Measurements from ENCODE around the gene SERPINC1.
"Not testable (repeated sequence)": the region's sequence is repeated elsewhere in the genome, so short reads cannot be mapped to it uniquely, and the experiment has no call there.

SERPINC1 gene

DNA sequence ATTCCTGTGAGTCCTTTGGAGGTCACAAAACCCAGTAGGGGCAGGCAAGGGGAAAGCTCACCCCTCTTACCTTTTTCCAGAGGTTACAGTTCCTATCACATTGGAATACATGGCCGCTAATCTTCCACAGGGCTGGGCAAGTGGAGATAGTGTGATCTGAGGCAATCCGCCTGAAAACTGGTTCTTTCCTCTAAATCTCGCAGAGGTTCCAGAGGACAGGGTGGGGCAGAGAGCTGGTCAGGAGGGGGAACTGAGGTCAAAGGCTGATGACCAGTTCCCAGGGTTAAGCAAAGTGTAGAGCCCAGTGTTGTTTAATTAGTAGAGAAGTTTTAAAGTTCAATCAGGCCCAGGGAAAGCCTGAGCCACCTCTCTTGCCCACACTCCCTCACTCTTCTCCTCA lies at the start of gene SERPINC1:
Gene SERPINC1, minus strand, starts transcription at position 179 of the 400 bp plus-strand sequence. Its CDS starts 68 bp downstream, at position 111.
- DNase-seq, result no peak

GRCh38 chr1:173965896-173966295 lies 48.8 kb upstream of the SERPINC1 start:
- not testable (repeated sequence) for DNase-seq

DNA sequence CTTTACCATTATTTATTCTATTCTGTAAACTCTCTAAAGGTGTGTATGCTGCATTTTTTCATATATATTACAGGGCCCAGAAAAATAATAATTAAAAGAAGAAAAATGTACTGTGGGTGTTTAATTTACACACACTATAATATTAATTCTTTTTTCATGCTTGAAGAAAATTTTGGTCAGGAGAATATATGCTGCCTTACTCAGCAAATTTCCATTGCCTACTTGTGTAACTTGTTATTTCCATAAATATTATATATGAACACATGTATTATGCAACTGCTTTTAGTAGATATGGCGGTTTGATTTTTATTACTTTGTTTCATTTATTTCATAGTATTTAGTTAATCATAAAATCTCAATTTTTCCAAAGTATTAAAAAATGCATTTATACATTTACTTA lies 46.4 kb upstream of the SERPINC1 start:
- DNase-seq, result no peak

GRCh38 chr1:173960625-173961024 lies 43.5 kb upstream of the SERPINC1 start:
- DNase-seq, result no peak

DNA sequence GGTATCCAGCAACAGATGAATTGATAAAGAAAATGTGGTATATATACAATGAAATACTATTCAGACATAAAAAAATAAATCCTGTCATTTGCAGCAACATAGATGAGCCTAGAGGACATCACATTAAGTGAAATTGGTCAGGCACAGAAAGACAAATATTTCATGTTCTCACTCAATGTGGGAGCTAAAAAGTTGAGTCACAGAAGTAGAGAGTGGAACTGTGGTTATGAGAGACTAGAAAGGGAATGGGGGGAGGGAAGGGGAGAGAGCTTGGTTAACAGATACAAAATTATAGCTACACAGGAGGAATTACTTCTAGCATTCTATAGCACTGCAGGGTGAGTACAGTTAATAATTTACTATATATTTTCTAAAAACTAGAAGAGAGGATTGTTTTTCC lies 37.1 kb upstream of the SERPINC1 start:
- no peak for DNase-seq

DNA sequence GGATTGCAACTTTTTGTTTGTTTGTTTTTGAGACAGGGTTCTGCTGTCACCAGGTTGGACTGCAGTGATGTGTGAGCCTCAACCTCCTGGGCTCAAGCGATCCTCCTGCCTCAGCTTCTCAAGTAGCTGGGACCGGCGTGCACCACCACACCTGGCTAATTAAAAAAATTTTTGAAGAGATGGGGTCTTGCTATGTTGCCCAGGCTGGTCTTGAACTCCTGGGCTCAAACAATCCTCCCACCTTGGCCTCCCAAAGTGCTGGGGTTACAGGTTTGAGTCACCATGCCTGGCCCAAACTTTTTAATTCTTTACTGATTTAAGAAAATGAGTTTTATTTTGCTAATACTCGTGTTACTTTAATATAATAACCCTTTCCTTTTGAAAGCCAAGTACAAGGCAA lies 31.5 kb upstream of the SERPINC1 start:
- no peak for DNase-seq

DNA sequence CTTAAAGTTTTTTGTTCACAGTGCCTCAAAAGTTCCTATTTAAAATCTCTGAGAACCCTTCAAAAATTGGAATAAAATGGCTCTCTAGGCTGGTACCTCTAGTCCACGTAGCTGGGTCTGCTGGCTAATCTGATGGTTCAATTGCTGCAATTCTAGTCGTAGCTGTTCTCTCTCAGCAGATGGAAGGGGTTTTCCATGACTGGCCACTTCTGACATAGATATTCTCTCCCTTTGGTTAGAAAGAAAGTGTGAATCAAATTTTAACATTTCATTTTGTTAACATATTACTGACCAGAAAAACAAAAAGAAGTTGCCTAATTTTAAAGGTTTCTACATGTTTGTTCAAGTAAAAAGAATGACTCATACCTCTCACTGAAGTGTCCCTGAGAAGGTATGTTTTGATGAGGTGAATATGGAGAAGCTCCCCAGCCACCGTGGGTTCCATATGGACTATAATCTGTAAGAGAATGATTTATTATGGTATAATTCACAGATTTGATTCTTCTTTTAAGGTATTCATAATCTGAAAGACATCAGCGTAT lies 29.3 kb upstream of the SERPINC1 start:
- no peak for DNase-seq

DNA sequence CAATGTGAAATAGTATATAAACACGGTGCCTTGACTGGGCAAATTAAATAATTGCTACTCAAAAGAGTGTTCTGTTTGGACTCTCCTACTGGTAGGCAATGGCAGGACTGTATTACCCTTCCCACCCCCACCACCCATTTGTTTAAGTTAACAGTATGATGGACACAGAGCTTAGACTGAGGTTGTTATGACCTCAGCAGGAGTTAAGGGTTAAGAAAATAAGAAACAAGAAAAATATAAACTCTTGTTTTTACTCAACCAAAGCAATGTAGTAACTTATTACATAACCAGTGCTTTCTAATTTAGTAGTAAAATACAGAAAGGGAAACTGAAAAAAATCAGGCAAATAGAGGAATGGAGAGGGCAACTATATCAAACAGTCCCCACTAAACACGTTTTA lies 19.9 kb upstream of the SERPINC1 start:
- no peak for DNase-seq

DNA sequence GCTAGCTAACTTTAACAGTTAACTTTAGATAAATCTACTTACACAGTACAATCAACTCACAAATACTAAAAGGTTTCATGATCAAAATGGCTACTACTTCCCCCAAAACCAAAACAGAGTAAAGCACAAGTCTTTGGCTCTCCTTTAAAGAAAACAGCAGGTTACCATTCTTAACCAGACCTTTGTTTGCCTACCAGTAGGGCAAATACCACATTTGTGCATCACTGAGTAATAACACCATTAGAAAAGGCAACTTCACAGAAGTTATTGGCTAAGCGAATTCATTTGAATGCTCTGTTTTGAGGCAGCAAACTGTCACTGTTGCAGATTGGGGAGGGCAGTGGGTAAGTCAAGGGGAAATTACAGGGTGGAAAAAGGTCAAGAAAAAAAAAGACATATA lies 17.3 kb upstream of the SERPINC1 start:
- no peak for DNase-seq

- not testable (repeated sequence) for DNase-seq
These were observed 13.4 kb upstream of the SERPINC1 start for GRCh38 chr1:173930541-173930940.

GRCh38 chr1:173925306-173926242 lies 8.4 kb upstream of the SERPINC1 start:
- no peak for DNase-seq

- DNase-seq, result no peak
These were observed 3.7 kb upstream of the SERPINC1 start for GRCh38 chr1:173920861-173921260.

GRCh38 chr1:173917635-173918493 lies 737 bp upstream of the SERPINC1 start:
- peak; percentile 30 for DNase-seq

GRCh38 chr1:173916667-173917066 lies 460 bp downstream of the SERPINC1 start:
- DNase-seq, result no peak

GRCh38 chr1:173915596-173915995 lies 1.5 kb downstream of the SERPINC1 start:
- DNase-seq, result no peak

- peak; percentile 6 for DNase-seq
These were observed 2.7 kb downstream of the SERPINC1 start for GRCh38 chr1:173914366-173914871.

- no peak for DNase-seq
These were observed 4.0 kb downstream of the SERPINC1 start for GRCh38 chr1:173913111-173913510.

GRCh38 chr1:173903827-173904531 lies 13.1 kb downstream of the SERPINC1 start:
- DNase-seq, result no peak

DNA sequence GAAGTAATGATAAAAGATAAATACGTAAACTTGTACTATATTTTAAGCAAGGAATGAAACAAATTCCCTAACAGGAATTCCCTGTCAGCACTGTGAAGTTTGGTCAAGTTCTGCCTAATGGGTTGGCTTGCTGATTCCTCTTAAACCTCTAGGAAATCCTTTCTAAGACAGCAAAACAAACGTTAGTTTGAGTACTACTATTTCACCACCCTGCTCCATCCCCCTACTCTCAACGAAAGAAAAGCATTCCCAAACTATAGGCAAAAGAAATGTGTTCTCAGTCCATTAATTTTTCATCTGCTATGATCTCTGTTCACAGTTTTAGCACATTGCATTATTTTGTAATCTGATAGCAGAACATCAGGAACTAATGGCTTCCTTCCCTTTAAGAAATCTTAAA lies 16.1 kb downstream of the SERPINC1 start:
- no peak for DNase-seq

DNA sequence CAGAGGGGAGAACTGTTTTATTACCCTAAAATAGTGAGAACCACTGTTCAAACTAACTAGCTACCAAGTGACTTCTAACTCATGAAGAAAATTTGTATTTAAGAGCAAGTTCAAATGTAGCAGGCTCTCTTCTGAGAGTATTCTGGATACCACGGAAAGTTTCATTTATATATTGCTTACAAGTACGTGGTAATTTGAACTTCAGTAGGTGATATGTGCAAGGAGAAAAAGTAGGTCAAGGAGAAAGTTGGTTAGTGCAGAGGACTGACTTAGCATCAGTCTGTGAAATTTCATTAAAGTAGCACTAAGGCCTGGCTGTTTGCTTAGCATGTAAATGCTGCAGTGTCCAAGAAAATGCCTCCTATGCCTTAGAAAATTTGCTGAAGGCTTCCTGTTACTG lies 16.7 kb downstream of the SERPINC1 start:
- DNase-seq, result no peak

- DNase-seq, result no peak
These were observed 22.9 kb downstream of the SERPINC1 start for GRCh38 chr1:173894189-173894588.

DNA sequence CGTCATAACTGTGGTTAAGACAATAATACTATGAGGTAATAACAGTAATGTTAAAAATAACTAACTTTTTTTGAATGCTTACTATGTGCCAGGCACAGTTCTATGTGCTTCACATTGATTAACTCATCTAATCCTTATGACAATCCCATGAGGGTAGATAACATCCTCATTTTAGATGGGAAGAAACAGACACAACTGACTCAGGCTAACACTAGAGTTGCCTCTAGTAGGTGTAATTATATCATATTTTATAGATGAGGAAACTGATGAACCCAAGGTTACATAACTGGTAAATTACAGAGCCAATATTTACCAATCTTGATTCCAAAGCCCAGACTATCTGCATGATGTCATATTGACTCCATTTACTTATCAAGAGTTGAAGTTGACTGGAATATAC lies 23.5 kb downstream of the SERPINC1 start:
- no peak for DNase-seq

DNA sequence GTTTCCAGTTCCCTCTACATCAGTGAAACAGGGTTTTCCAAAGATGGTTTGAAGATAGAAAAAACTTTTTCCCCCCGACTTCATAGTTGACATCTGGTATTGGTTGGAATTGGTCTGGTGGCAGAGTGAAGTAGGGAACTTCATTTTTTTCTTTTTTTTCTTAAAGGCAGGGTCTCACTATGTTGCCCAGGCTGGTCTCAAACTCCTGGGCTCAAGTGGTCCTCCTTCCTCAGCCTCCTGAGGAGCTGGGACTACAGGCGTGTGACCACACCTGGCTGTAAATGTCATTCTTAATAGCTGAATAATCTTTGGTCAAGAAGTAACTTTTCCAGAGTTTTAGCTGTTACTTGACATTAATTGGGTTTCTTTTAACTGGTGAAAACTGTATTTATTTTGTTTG lies 27.2 kb downstream of the SERPINC1 start:
- DNase-seq, result no peak

All from NCI-H510A (cell line).